GM23338 (cell line): ENCODE results near the gene KIAA1614.

Source experiments
- CTCF ChIP-seq, 2 experiments: fragments of 200-600 bp in 1 of 2; sonication (generic) in 1 of 2; conservative IDR thresholded peaks; 2 replicates each; pipeline versions ENCODE4 v1.5.1 to v1.6.1; 2016 to 2017; ENCODE audit warnings: antibody characterized with exemption in 2 of 2, low read depth in 2 of 2, mild to moderate bottlenecking in 2 of 2, moderate library complexity in 1 of 2
- EZH2phosphoT487 ChIP-seq: fragments of 200-600 bp; sonication (generic); IDR thresholded peaks from one replicate; pipeline ENCODE4 v1.8.1; 2018; ENCODE audit warnings: antibody characterized with exemption; ENCODE audit not compliant: unreplicated experiment
- POLR2AphosphoS5 ChIP-seq: IDR thresholded peaks from 2 replicates; pipeline ENCODE4 v1.6.1; 2016; ENCODE audit warnings: antibody characterized with exemption, low read depth
- TF ChIP-seq, protein P1 (sequence below): IDR thresholded peaks from one replicate; pipeline ENCODE4 v1.6.1; 2018; ENCODE audit warnings: antibody characterized with exemption; ENCODE audit not compliant: unreplicated experiment

DNA sequence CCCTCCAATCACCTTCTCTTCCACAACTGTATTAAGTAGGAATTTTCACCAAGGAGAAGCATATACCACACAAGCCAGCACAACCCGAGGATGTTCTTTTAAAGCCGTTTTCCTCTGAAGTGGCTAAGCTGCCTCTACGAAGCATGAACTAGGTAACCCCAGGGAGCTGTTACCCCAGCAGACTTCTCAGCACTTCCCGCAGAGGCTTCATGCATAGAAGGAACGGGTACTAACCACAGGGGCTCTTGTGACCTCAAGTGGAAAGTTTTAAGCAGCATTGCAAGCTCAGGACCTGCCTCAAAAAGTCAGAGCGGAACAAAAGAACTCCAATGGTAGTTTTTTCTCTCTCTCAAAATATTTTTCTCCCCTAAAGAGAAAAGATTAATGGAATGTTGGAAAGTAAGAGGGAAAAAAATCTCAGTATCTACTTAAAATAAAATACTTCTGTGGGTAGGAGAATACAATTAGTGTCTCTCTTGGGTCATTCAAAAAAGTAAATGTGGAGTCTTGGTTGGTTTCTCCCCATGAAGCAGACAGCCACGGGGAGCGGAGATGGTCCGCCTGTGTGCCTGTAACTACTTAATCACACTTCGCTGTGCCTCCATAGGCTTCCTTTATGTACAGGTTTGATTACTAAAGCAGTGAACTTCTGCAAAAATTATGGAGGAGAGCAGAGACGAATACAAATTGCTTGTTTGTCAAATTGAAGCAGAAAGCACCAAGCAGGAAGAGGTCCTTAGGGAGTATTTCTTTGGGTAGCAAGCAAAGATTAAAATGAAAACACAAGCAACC is 69.1 kb downstream of the KIAA1614 start:
- no peak for TF ChIP-seq CTCF (conservative IDR thresholded peaks at IDR 0.05; ENCODE audit: low read depth in 2 of 2)
- TF ChIP-seq POLR2AphosphoS5: no peak
- TF ChIP-seq EZH2phosphoT487: no peak
- TF ChIP-seq, protein P1, sequence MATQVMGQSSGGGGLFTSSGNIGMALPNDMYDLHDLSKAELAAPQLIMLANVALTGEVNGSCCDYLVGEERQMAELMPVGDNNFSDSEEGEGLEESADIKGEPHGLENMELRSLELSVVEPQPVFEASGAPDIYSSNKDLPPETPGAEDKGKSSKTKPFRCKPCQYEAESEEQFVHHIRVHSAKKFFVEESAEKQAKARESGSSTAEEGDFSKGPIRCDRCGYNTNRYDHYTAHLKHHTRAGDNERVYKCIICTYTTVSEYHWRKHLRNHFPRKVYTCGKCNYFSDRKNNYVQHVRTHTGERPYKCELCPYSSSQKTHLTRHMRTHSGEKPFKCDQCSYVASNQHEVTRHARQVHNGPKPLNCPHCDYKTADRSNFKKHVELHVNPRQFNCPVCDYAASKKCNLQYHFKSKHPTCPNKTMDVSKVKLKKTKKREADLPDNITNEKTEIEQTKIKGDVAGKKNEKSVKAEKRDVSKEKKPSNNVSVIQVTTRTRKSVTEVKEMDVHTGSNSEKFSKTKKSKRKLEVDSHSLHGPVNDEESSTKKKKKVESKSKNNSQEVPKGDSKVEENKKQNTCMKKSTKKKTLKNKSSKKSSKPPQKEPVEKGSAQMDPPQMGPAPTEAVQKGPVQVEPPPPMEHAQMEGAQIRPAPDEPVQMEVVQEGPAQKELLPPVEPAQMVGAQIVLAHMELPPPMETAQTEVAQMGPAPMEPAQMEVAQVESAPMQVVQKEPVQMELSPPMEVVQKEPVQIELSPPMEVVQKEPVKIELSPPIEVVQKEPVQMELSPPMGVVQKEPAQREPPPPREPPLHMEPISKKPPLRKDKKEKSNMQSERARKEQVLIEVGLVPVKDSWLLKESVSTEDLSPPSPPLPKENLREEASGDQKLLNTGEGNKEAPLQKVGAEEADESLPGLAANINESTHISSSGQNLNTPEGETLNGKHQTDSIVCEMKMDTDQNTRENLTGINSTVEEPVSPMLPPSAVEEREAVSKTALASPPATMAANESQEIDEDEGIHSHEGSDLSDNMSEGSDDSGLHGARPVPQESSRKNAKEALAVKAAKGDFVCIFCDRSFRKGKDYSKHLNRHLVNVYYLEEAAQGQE: no peak
